ENCODE data around the gene OIT3.

DNA sequence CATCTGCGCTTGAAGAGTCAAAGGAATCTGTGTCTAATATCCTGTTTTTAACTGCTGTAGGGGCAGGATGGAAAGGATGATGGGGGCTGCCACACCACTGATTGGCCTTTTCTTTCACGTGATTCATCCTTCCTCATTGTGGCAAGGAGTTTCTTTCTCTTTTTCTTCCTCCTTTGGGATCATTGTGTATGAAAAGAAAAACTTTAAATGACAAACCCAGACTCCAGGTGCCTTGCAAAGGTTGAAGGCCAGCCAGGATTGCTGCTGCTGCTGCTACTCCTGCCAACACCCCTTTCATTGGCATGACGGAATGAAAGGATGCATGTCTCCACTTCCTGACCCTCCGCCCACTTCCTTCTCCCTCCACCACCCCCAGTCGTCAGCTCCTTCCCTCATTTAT lies 6.5 kb upstream of the OIT3 start:
- TF ChIP-seq, protein P1, sequence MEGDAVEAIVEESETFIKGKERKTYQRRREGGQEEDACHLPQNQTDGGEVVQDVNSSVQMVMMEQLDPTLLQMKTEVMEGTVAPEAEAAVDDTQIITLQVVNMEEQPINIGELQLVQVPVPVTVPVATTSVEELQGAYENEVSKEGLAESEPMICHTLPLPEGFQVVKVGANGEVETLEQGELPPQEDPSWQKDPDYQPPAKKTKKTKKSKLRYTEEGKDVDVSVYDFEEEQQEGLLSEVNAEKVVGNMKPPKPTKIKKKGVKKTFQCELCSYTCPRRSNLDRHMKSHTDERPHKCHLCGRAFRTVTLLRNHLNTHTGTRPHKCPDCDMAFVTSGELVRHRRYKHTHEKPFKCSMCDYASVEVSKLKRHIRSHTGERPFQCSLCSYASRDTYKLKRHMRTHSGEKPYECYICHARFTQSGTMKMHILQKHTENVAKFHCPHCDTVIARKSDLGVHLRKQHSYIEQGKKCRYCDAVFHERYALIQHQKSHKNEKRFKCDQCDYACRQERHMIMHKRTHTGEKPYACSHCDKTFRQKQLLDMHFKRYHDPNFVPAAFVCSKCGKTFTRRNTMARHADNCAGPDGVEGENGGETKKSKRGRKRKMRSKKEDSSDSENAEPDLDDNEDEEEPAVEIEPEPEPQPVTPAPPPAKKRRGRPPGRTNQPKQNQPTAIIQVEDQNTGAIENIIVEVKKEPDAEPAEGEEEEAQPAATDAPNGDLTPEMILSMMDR (IDR thresholded peaks at IDR 0.05), result no peak
- no peak for TF ChIP-seq POLR2A (IDR thresholded peaks at IDR 0.05)

Data from testis (tissue), 2 donors.